Measurements from ENCODE around the gene VPS45.

Gene VPS45

GRCh38 chr1:150089846-150090520 lies 22.4 kb downstream of the VPS45 start:
- no peak for DNase-seq
- Histone ChIP-seq H3K27me3 (no peaks in the 10 kb centered on the region), H3K4me3 (ENCODE audit: low read depth, low read length) (no peak overlapping the region), H3K4me1 (no peaks in the 10 kb centered on the region), H3K9me3 (no peaks in the 10 kb centered on the region), H3K36me3 (peaks cover 3% of the 10 kb centered on the region)
- no peak for TF ChIP-seq CTCF (IDR thresholded peaks at IDR 0.05; ENCODE audit: low read depth, low read length)

GRCh38 chr1:150092180-150092791 lies 24.7 kb downstream of the VPS45 start:
- Histone ChIP-seq H3K9me3 (no peaks in the 10 kb centered on the region), H3K4me1 (no peaks in the 10 kb centered on the region), H3K4me3 (ENCODE audit: low read depth, low read length) (no peak overlapping the region), H3K36me3 (peaks cover 4% of the 10 kb centered on the region), H3K27me3 (no peaks in the 10 kb centered on the region)
- TF ChIP-seq CTCF (IDR thresholded peaks at IDR 0.05; ENCODE audit: low read depth, low read length): no peak
- DNase-seq: no peak

GRCh38 chr1:150093805-150094204 lies 26.2 kb downstream of the VPS45 start:
- no peak for TF ChIP-seq CTCF (IDR thresholded peaks at IDR 0.05; ENCODE audit: low read depth, low read length)
- H3K36me3 ChIP-seq: peaks cover 8% of the 10 kb centered on the region
- H3K4me3 ChIP-seq (ENCODE audit: low read depth, low read length): no peak overlapping the region
- H3K4me1 ChIP-seq: no peaks in the 10 kb centered on the region
- no peaks in the 10 kb centered on the region for H3K9me3 ChIP-seq
- no peaks in the 10 kb centered on the region for H3K27me3 ChIP-seq
- no peak for DNase-seq

- no peaks in the 10 kb centered on the region for H3K4me1 ChIP-seq
- H3K27me3 ChIP-seq: no peaks in the 10 kb centered on the region
- no peak for TF ChIP-seq CTCF (IDR thresholded peaks at IDR 0.05; ENCODE audit: low read depth, low read length)
- H3K36me3 ChIP-seq: peaks cover 10% of the 10 kb centered on the region
- no peaks in the 10 kb centered on the region for H3K9me3 ChIP-seq
- no peak overlapping the region for H3K4me3 ChIP-seq (ENCODE audit: low read depth, low read length)
- DNase-seq: no peak
These were observed 27.2 kb downstream of the VPS45 start for GRCh38 chr1:150094734-150095265.

GRCh38 chr1:150102986-150103385 lies 35.4 kb downstream of the VPS45 start:
- TF ChIP-seq CTCF (IDR thresholded peaks at IDR 0.05; ENCODE audit: low read depth, low read length): no peak
- H3K27me3 ChIP-seq: no peaks in the 10 kb centered on the region
- no peak overlapping the region for H3K4me3 ChIP-seq (ENCODE audit: low read depth, low read length)
- H3K9me3 ChIP-seq: no peaks in the 10 kb centered on the region
- H3K36me3 ChIP-seq: peaks cover 9% of the 10 kb centered on the region
- H3K4me1 ChIP-seq: no peaks in the 10 kb centered on the region
- no peak for DNase-seq

- no peaks in the 10 kb centered on the region; the same call in 1 of the 2 replicates for H3K36me3 ChIP-seq
- no peaks in the 10 kb centered on the region for H3K4me1 ChIP-seq
- DNase-seq: no peak
- TF ChIP-seq CTCF (IDR thresholded peaks at IDR 0.05; ENCODE audit: low read depth, low read length): no peak
- H3K27me3 ChIP-seq: no peaks in the 10 kb centered on the region
- no peaks in the 10 kb centered on the region for H3K9me3 ChIP-seq
- H3K4me3 ChIP-seq (ENCODE audit: low read depth, low read length): no peak overlapping the region
These were observed 38.8 kb downstream of the VPS45 start for GRCh38 chr1:150106341-150106740.

All from BE2C (cell line).